HG02938 (cell line): ENCODE data around the gene COL4A6.

Source experiments
- ATAC-seq: cut with Tn5 transposase; IDR thresholded peaks from one replicate; pipeline ENCODE4 v1.9.1; 2021; ENCODE audit warnings: mild to moderate bottlenecking, moderate library complexity; ENCODE audit not compliant: unreplicated experiment

The COL4A6 gene

GRCh38 chrX:108165383-108166111 is 272.7 kb downstream of the COL4A6 start:
- no peak for ATAC-seq

- no peak for ATAC-seq
Measured at GRCh38 chrX:108163333-108164082, 274.7 kb downstream of the COL4A6 start.

GRCh38 chrX:108162265-108162664 is 276.0 kb downstream of the COL4A6 start:
- no peak for ATAC-seq

- no peak for ATAC-seq
Measured at GRCh38 chrX:108160309-108160708, 277.9 kb downstream of the COL4A6 start.

- no peak for ATAC-seq
Measured at GRCh38 chrX:108159028-108159670, 279.1 kb downstream of the COL4A6 start.

GRCh38 chrX:108157628-108158027 is 280.6 kb downstream of the COL4A6 start:
- no peak for ATAC-seq

GRCh38 chrX:108156934-108157466 is 281.2 kb downstream of the COL4A6 start:
- no peak for ATAC-seq

- ATAC-seq: no peak
Measured at GRCh38 chrX:108156082-108156481, 282.1 kb downstream of the COL4A6 start.

- peak; percentile 97 for ATAC-seq
Measured at GRCh38 chrX:108148524-108148923, 289.7 kb downstream of the COL4A6 start.

GRCh38 chrX:108138814-108139702 is 299.2 kb downstream of the COL4A6 start:
- ATAC-seq: no peak

GRCh38 chrX:108134724-108135123 is 303.5 kb downstream of the COL4A6 start:
- ATAC-seq: no peak

- ATAC-seq: no peak
Measured at GRCh38 chrX:108132876-108133275, 305.3 kb downstream of the COL4A6 start.

- no peak for ATAC-seq
Measured at GRCh38 chrX:108132034-108132433, 306.2 kb downstream of the COL4A6 start.

GRCh38 chrX:108131471-108131870 is 306.8 kb downstream of the COL4A6 start:
- ATAC-seq: no peak

GRCh38 chrX:108130889-108131288 is 307.3 kb downstream of the COL4A6 start:
- no peak for ATAC-seq

- ATAC-seq: no peak
Measured at GRCh38 chrX:108127152-108127551, 311.1 kb downstream of the COL4A6 start.

- no peak for ATAC-seq
Measured at GRCh38 chrX:108126661-108127060, 311.6 kb downstream of the COL4A6 start.

- ATAC-seq: no peak
Measured at GRCh38 chrX:108123591-108124366, 314.4 kb downstream of the COL4A6 start.

- ATAC-seq: no peak
Measured at GRCh38 chrX:108122748-108123147, 315.5 kb downstream of the COL4A6 start.

GRCh38 chrX:108121291-108121690 is 316.9 kb downstream of the COL4A6 start:
- no peak for ATAC-seq
